Mucosa of descending colon (tissue), 3 donors: ENCODE measurements around the gene HIRA. TPM values are rescaled to one million over a fixed set of nuclear protein-coding genes. Genes with fewer than 3 reads are reported as not detected.

Experiments used
- ATAC-seq: fragments of 200-7000 bp; cut with Tn5 transposase; one replicate; pipeline ENCODE4 v1.9.1; 2020; ENCODE audit warnings: mild to moderate bottlenecking, moderate library complexity
- DNase-seq, 3 donors: peaks; one replicate each; pipeline ENCODE4 v3.0.0-alpha.2; 2020
- H3K36me3 ChIP-seq: fragments of 200-600 bp; one replicate; pipeline ENCODE4 v1.8.0; 2021; ENCODE audit warnings: low read depth, mild to moderate bottlenecking
- H3K4me1 ChIP-seq: fragments of 200-600 bp; one replicate; pipeline ENCODE4 v1.8.0; 2021; ENCODE audit warnings: low read depth, mild to moderate bottlenecking
- H3K4me3 ChIP-seq: fragments of 200-600 bp; one replicate; pipeline ENCODE4 v1.8.0; 2021; ENCODE audit warnings: mild to moderate bottlenecking
- H3K9me3 ChIP-seq: fragments of 200-600 bp; one replicate; pipeline ENCODE4 v1.8.0; 2021; ENCODE audit warnings: mild to moderate bottlenecking
- CTCF ChIP-seq: fragments of 200-600 bp; IDR thresholded peaks from one replicate; pipeline ENCODE4 v1.8.0; 2022; ENCODE audit warnings: antibody characterized with exemption, mild to moderate bottlenecking
- intact Hi-C, 2 donors: fragments of 100-400 bp; cut with DNase I in 1 of 2; cut with micrococcal nuclease in 1 of 2; formaldehyde crosslinking; loops; one replicate each; pipeline versions ENCODE4 v1.11.0 to v1.11.1; 2022; cut with DNase I, micrococcal nuclease
- total RNA-seq, 3 donors: library from RNA; stranded (reverse); fragmentation: NEBNext Ultra II Directional in 2 of 3; extraction: Animal tissue kit (Norgen Biotek cat#: 25700) in 2 of 3; gene quantifications; one replicate each; pipeline versions ENCODE4 v1.2.1 to v1.2.4, GENCODE V29; 2021 to 2023
- donor health status: DM: no; HTN: no; CAD: no; lungs with moderate emphysema.
- donor health status: DM: no; HTN: no; CAD: no.
- donor health status: DM: no; HTN: yes; CAD: no.

The HIRA gene
- total RNA-seq, 3 donors from 2014 or later: 24.0 to 35.0 (median 27.4) TPM

GRCh38 chr22:19351604-19352003, 79.9 kb downstream of the HIRA start:
- H3K36me3 ChIP-seq: no peaks in the 10 kb centered on the region
- no peak for TF ChIP-seq CTCF
- H3K9me3 ChIP-seq: no peaks in the 10 kb centered on the region
- no peak overlapping the region for H3K4me3 ChIP-seq
- DNase-seq (no peak), ATAC-seq (no peak)
- H3K4me1 ChIP-seq: no peaks in the 10 kb centered on the region
- intact Hi-C loops: no loop called here

DNA sequence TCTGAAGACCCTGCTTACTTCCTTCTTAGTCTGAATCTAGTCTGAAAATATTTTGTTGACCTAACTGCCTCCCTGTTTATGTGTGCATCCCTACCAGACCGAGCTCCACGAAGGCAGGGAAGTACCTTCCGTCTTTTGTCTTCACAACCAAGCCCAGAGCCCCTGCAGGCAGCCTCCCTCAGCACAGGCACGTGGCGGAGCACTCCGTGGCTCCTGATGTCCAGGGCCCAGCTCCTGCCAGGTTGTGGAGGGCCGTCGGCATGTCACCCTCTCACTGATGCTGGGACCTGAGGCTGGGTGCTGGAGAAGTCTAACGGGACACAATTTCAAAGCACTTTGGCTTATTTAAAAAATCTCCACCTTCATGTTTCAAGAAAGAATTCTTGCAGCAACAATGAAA, 80.6 kb downstream of the HIRA start:
- no peak overlapping the region for H3K4me3 ChIP-seq
- intact Hi-C loops: no loop called here
- H3K36me3 ChIP-seq: no peaks in the 10 kb centered on the region
- no peak for TF ChIP-seq CTCF
- DNase-seq: no peak
- ATAC-seq: no peak
- no peaks in the 10 kb centered on the region for H3K9me3 ChIP-seq
- H3K4me1 ChIP-seq: no peaks in the 10 kb centered on the region

- H3K9me3 ChIP-seq: no peaks in the 10 kb centered on the region
- H3K4me1 ChIP-seq: no peaks in the 10 kb centered on the region
- ATAC-seq (no peak), DNase-seq (no peak)
- H3K4me3 ChIP-seq: no peak overlapping the region
- no peaks in the 10 kb centered on the region for H3K36me3 ChIP-seq
- intact Hi-C loops: no loop called here
- TF ChIP-seq CTCF: no peak
Measured at GRCh38 chr22:19350476-19350859, 81.1 kb downstream of the HIRA start.

DNA sequence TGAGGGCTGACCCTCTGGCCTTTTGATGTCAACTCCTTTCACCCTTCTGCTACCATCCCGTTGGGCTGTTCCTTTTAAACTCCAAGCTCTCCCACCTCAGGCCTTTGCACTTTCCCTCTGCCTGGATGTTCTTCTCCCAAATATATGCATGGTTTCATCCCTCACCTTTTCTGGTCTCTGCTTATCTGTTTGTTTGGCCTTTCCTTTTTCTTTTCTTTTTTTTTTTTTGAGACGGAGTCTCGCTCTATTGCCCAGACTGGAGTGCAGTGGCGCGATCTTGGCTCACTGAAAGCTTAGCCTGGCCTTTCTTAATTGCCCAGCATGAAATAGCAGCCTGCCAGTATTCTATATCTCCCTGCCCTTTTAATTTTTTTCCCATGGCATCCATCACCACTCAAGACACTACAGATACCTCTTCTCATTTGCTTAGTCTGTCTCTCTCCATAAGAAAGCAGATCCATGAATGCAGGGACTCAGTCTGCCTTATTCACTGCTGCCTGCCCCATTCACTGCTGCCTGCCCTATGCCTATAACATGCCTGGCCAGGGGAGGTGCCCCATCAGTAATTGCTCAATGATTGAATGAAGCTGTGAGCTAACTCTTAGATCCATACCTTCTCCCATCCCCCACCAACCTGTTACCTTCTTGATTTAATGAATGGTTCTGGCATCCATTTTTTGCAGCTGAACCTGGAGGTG, 81.6 kb downstream of the HIRA start:
- intact Hi-C loops: no loop called here
- DNase-seq (no peak), ATAC-seq (no peak)
- Histone ChIP-seq H3K36me3 (no peaks in the 10 kb centered on the region), H3K4me1 (no peaks in the 10 kb centered on the region), H3K9me3 (no peaks in the 10 kb centered on the region), H3K4me3 (no peak overlapping the region)
- TF ChIP-seq CTCF: no peak

- H3K9me3 ChIP-seq: no peaks in the 10 kb centered on the region
- intact Hi-C loops: no loop called here
- H3K4me3 ChIP-seq: no peak overlapping the region
- no peaks in the 10 kb centered on the region for H3K4me1 ChIP-seq
- DNase-seq (no peak), ATAC-seq (no peak)
- no peaks in the 10 kb centered on the region for H3K36me3 ChIP-seq
- TF ChIP-seq CTCF: no peak
Measured at GRCh38 chr22:19346677-19347265, 84.8 kb downstream of the HIRA start.
